Natural killer cell (primary cell): ENCODE measurements around the gene XBP1. TPM values are rescaled to one million over a fixed set of nuclear protein-coding genes. Genes with fewer than 3 reads are reported as not detected.

Experiments
- ATAC-seq, 3 donors: fragments of 150-1000 bp in 2 of 3; fragments of 200-7000 bp in 1 of 3; cut with Tn5 transposase; 1 replicate in 1 of 3; 2 replicates in 2 of 3; pipeline ENCODE4 v1.10.0; 2021; ENCODE audit warnings: mild to moderate bottlenecking in 2 of 3, moderate library complexity in 2 of 3
- DNase-seq, 2 donors: peaks; one replicate each; pipeline versions ENCODE4 v3.0.0 to v3.0.0-alpha.2; 2013 to 2021; ENCODE audit warnings: mixed read lengths in 1 of 2
- H3K27ac ChIP-seq: one replicate; pipeline ENCODE4 v1.5.1; 2013; ENCODE audit warnings: mild to moderate bottlenecking, low read length
- H3K27me3 ChIP-seq: one replicate; pipeline ENCODE4 v1.6.1; 2013; ENCODE audit warnings: low read length; ENCODE audit not compliant: control insufficient read depth, insufficient read depth
- H3K36me3 ChIP-seq: one replicate; pipeline ENCODE4 v1.6.1; 2013; ENCODE audit warnings: low read length; ENCODE audit not compliant: control insufficient read depth, insufficient read depth
- H3K4me1 ChIP-seq: one replicate; pipeline ENCODE4 v1.6.1; 2013; ENCODE audit warnings: low read length; ENCODE audit not compliant: control insufficient read depth, insufficient read depth
- H3K4me3 ChIP-seq: one replicate; pipeline ENCODE4 v1.5.1; 2013; ENCODE audit warnings: low read length
- H3K9me3 ChIP-seq: one replicate; pipeline ENCODE4 v1.6.1; 2013; ENCODE audit warnings: low read length; ENCODE audit not compliant: control insufficient read depth, insufficient read depth
- H3K27ac Mint-ChIP-seq, 2 donors: one replicate each; pipeline ENCODE4 v1.8.0; 2022; ENCODE audit warnings: mild to moderate bottlenecking in 2 of 2, mixed read lengths in 2 of 2, moderate library complexity in 1 of 2
- H3K27me3 Mint-ChIP-seq, 2 donors: one replicate each; pipeline ENCODE4 v1.8.0; 2022; ENCODE audit warnings: low read depth in 2 of 2, mixed read lengths in 2 of 2
- H3K36me3 Mint-ChIP-seq: one replicate; pipeline ENCODE4 v1.8.0; 2022; ENCODE audit warnings: mixed read lengths
- H3K4me1 Mint-ChIP-seq, 2 donors: one replicate each; pipeline ENCODE4 v1.8.0; 2022; ENCODE audit warnings: mixed read lengths in 2 of 2
- H3K4me3 Mint-ChIP-seq: one replicate; pipeline ENCODE4 v1.8.0; 2022; ENCODE audit warnings: mild to moderate bottlenecking, moderate library complexity, mixed read lengths
- H3K9me3 Mint-ChIP-seq, 2 donors: one replicate each; pipeline ENCODE4 v1.8.0; 2022; ENCODE audit warnings: mixed read lengths in 2 of 2
- CTCF ChIP-seq: fragments of 200-600 bp; IDR thresholded peaks from one replicate; pipeline ENCODE4 v1.8.0; 2022; ENCODE audit warnings: antibody characterized with exemption
- WGBS: methylation state at CpG from one replicate; pipeline ENCODE4 v1.1.7; 2013; ENCODE audit warnings: missing lambda C conversion rate; ENCODE audit not compliant: insufficient coverage; 5-methylcytosine and 5-hydroxymethylcytosine counted together
- intact Hi-C: fragments of 100-400 bp; cut with micrococcal nuclease; formaldehyde crosslinking; loops from one replicate; pipeline ENCODE4 v1.14.2; 2022
- total RNA-seq, 4 donors: library from RNA; stranded (reverse); fragments of 120-200 nt in 1 of 4; gene quantifications; one replicate each; pipeline versions ENCODE4 v1.2.3 to v1.2.4, GENCODE V29; 2013 to 2022

The XBP1 gene
- total RNA-seq, 3 donors from 2014 or later (not counting 1 experiment from before 2014, with no cell fraction given): 221 to 240 (median 224) TPM

- peak in 2 of 3 donors; percentile 42 to 63 for ATAC-seq
- no peak for TF ChIP-seq CTCF
- no peaks in the 10 kb centered on the region for H3K9me3 Mint-ChIP-seq
- Histone ChIP-seq H3K9me3 (no peaks in the 10 kb centered on the region), H3K4me1 (peaks cover 26% of the 10 kb centered on the region), H3K27me3 (no peaks in the 10 kb centered on the region), H3K36me3 (no peaks in the 10 kb centered on the region), H3K27ac (no peak overlapping the region), H3K4me3 (no peak overlapping the region)
- H3K27me3 Mint-ChIP-seq: peaks cover 0 to 3% of the 10 kb centered on the region in 2 donors
- H3K36me3 Mint-ChIP-seq: no peaks in the 10 kb centered on the region
- WGBS: 40% methylated on average over 3 of the region's 3 CpGs
- H3K4me1 Mint-ChIP-seq: peaks cover 34 to 37% of the 10 kb centered on the region in 2 donors
- no peak for DNase-seq
- intact Hi-C loops: no loop called here
- H3K27ac Mint-ChIP-seq: no peak overlapping the region
- H3K4me3 Mint-ChIP-seq: no peak overlapping the region
Observed at GRCh38 chr22:28833276-28833923, 33.0 kb upstream of the XBP1 start.

- Histone ChIP-seq H3K4me3 (no peak overlapping the region), H3K27me3 (no peaks in the 10 kb centered on the region), H3K4me1 (peaks cover 31% of the 10 kb centered on the region), H3K27ac (no peak overlapping the region), H3K9me3 (no peaks in the 10 kb centered on the region), H3K36me3 (no peaks in the 10 kb centered on the region)
- H3K27ac Mint-ChIP-seq: no peak overlapping the region
- no peaks in the 10 kb centered on the region for H3K36me3 Mint-ChIP-seq
- H3K9me3 Mint-ChIP-seq: no peaks in the 10 kb centered on the region
- H3K27me3 Mint-ChIP-seq: peaks cover 0 to 3% of the 10 kb centered on the region in 2 donors
- DNase-seq (no peak), ATAC-seq (no peak)
- TF ChIP-seq CTCF: no peak
- WGBS: 90% methylated on average over 1 of the region's 1 CpG
- intact Hi-C loops: no loop called here
- no peak overlapping the region for H3K4me3 Mint-ChIP-seq
- H3K4me1 Mint-ChIP-seq: peaks cover 39 to 42% of the 10 kb centered on the region in 2 donors
Observed at GRCh38 chr22:28832731-28833130, 32.4 kb upstream of the XBP1 start.

- no peak for TF ChIP-seq CTCF
- Mint-ChIP-seq H3K36me3 (no peaks in the 10 kb centered on the region), H3K4me3 (no peak overlapping the region), H3K4me1 (peaks cover 41 to 53% of the 10 kb centered on the region in 2 donors), H3K27me3 (peaks cover 0 to 3% of the 10 kb centered on the region in 2 donors), H3K9me3 (no peaks in the 10 kb centered on the region), H3K27ac (peak overlapping the region in 1 of 2 donors; percentile 66)
- DNase-seq (no peak), ATAC-seq (no peak)
- H3K9me3 ChIP-seq: no peaks in the 10 kb centered on the region
- no peak overlapping the region for H3K27ac ChIP-seq
- intact Hi-C loops: no loop called here
- WGBS: 88% methylated on average over 7 of the region's 7 CpGs
- H3K4me1 ChIP-seq: peaks cover 40% of the 10 kb centered on the region
- no peaks in the 10 kb centered on the region for H3K27me3 ChIP-seq
- H3K36me3 ChIP-seq: no peaks in the 10 kb centered on the region
- no peak overlapping the region for H3K4me3 ChIP-seq
Observed at GRCh38 chr22:28831140-28832072, 31.0 kb upstream of the XBP1 start.
